Measurements from ENCODE around the gene PCDH9. TPM values are rescaled to one million over a fixed set of nuclear protein-coding genes. Genes with fewer than 3 reads are reported as not detected.

The PCDH9 gene
- polyA plus RNA-seq, 1 of the 3 experiments (the other 2 are of a cell fraction) = 1.3 TPM

GRCh38 chr13:66745307-66745706 lies 484.8 kb downstream of the PCDH9 start:
- Histone ChIP-seq H3K27ac (ENCODE audit: low read depth in 2 of 2, low read length in 1 of 2) (no peak overlapping the region), H3K9me2 (no peaks in the 10 kb centered on the region), H3K79me2 (ENCODE audit: insufficient read depth) (no peaks in the 10 kb centered on the region), H3K4me1 (ENCODE audit: control insufficient read depth in 1 of 2, insufficient read depth in 2 of 2, low read depth in 1 of 2, low read length in 1 of 2) (no peaks in the 10 kb centered on the region), H3K9me3 (no peaks in the 10 kb centered on the region), H3K9ac (no peak overlapping the region), H3K4me3 (ENCODE audit: low read depth in 2 of 2, low read length in 1 of 2) (no peak overlapping the region), H4K20me1 (ENCODE audit: insufficient read depth) (no peaks in the 10 kb centered on the region), H3K27me3 (ENCODE audit: insufficient read depth) (no peaks in the 10 kb centered on the region), H2AFZ (ENCODE audit: low read depth) (no peak overlapping the region), H3K36me3 (replicated peaks in 1 of 2; ENCODE audit: control insufficient read depth in 1 of 2, insufficient read depth in 2 of 2, low read length in 1 of 2) (no peaks in the 10 kb centered on the region), H3K4me2 (no peak overlapping the region), H3F3A (replicated peaks; ENCODE audit: insufficient read depth) (no peaks in the 10 kb centered on the region)
- DNase-seq = no peak
- TF ChIP-seq YY1 (IDR thresholded peaks at IDR 0.05; ENCODE audit: low read depth) (no peak), RFX5 (IDR thresholded peaks at IDR 0.05; ENCODE audit: low read length) (no peak), SMC3 (IDR thresholded peaks at IDR 0.05; ENCODE audit: low read depth, low read length) (no peak), MEF2A (IDR thresholded peaks at IDR 0.05; ENCODE audit: borderline replicate concordance, low read depth) (no peak), TAF1 (IDR thresholded peaks at IDR 0.05; ENCODE audit: borderline replicate concordance, low read depth, low read length) (no peak), RAD21 (IDR thresholded peaks at IDR 0.05; ENCODE audit: low read length) (no peak), IRF3 (IDR thresholded peaks at IDR 0.05; ENCODE audit: low read depth, low read length) (no peak), MAX (IDR thresholded peaks at IDR 0.05; ENCODE audit: low read depth) (no peak), RXRA (IDR thresholded peaks at IDR 0.05; ENCODE audit: borderline replicate concordance, low read depth) (no peak), GABPA (IDR thresholded peaks at IDR 0.05; ENCODE audit: low read depth) (no peak), MXI1 (IDR thresholded peaks at IDR 0.05; ENCODE audit: low read depth, low read length) (no peak), JUND (IDR thresholded peaks at IDR 0.05) (no peak), CHD2 (IDR thresholded peaks at IDR 0.05; ENCODE audit: low read length, partially characterized antibody) (no peak), SIN3A (IDR thresholded peaks at IDR 0.05; ENCODE audit: borderline replicate concordance, low read depth, low read length) (no peak), NFIC (IDR thresholded peaks at IDR 0.05; ENCODE audit: borderline replicate concordance) (no peak), RCOR1 (IDR thresholded peaks at IDR 0.05; ENCODE audit: low read length) (no peak), GATA2 (CRISPR knock-in tag; IDR thresholded peaks at IDR 0.05) (no peak)
- TF ChIP-seq, protein P1, sequence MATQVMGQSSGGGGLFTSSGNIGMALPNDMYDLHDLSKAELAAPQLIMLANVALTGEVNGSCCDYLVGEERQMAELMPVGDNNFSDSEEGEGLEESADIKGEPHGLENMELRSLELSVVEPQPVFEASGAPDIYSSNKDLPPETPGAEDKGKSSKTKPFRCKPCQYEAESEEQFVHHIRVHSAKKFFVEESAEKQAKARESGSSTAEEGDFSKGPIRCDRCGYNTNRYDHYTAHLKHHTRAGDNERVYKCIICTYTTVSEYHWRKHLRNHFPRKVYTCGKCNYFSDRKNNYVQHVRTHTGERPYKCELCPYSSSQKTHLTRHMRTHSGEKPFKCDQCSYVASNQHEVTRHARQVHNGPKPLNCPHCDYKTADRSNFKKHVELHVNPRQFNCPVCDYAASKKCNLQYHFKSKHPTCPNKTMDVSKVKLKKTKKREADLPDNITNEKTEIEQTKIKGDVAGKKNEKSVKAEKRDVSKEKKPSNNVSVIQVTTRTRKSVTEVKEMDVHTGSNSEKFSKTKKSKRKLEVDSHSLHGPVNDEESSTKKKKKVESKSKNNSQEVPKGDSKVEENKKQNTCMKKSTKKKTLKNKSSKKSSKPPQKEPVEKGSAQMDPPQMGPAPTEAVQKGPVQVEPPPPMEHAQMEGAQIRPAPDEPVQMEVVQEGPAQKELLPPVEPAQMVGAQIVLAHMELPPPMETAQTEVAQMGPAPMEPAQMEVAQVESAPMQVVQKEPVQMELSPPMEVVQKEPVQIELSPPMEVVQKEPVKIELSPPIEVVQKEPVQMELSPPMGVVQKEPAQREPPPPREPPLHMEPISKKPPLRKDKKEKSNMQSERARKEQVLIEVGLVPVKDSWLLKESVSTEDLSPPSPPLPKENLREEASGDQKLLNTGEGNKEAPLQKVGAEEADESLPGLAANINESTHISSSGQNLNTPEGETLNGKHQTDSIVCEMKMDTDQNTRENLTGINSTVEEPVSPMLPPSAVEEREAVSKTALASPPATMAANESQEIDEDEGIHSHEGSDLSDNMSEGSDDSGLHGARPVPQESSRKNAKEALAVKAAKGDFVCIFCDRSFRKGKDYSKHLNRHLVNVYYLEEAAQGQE (IDR thresholded peaks at IDR 0.05; ENCODE audit: low read depth, low read length) = no peak
- TF ChIP-seq, protein P2, sequence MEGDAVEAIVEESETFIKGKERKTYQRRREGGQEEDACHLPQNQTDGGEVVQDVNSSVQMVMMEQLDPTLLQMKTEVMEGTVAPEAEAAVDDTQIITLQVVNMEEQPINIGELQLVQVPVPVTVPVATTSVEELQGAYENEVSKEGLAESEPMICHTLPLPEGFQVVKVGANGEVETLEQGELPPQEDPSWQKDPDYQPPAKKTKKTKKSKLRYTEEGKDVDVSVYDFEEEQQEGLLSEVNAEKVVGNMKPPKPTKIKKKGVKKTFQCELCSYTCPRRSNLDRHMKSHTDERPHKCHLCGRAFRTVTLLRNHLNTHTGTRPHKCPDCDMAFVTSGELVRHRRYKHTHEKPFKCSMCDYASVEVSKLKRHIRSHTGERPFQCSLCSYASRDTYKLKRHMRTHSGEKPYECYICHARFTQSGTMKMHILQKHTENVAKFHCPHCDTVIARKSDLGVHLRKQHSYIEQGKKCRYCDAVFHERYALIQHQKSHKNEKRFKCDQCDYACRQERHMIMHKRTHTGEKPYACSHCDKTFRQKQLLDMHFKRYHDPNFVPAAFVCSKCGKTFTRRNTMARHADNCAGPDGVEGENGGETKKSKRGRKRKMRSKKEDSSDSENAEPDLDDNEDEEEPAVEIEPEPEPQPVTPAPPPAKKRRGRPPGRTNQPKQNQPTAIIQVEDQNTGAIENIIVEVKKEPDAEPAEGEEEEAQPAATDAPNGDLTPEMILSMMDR (IDR thresholded peaks at IDR 0.05) = no peak
- POLR2A ChIA-PET = no interaction called here
- 95% methylated on average over 4 of the region's 4 CpGs for WGBS (ENCODE audit: low lambda C conversion rate)
- CTCF ChIA-PET = interaction anchor here (1.3 kb wide), 1 partner anchor 479 kb away, joined by 3 read pairs; no protein-coding TSS in a partner anchor

Measured in SK-N-SH (cell line).